ENCODE results near the gene NEK11.
"Not testable (repeated sequence)": the region's sequence is repeated elsewhere in the genome, so short reads cannot be mapped to it uniquely, and the experiment has no call there.

NEK11 gene

DNA sequence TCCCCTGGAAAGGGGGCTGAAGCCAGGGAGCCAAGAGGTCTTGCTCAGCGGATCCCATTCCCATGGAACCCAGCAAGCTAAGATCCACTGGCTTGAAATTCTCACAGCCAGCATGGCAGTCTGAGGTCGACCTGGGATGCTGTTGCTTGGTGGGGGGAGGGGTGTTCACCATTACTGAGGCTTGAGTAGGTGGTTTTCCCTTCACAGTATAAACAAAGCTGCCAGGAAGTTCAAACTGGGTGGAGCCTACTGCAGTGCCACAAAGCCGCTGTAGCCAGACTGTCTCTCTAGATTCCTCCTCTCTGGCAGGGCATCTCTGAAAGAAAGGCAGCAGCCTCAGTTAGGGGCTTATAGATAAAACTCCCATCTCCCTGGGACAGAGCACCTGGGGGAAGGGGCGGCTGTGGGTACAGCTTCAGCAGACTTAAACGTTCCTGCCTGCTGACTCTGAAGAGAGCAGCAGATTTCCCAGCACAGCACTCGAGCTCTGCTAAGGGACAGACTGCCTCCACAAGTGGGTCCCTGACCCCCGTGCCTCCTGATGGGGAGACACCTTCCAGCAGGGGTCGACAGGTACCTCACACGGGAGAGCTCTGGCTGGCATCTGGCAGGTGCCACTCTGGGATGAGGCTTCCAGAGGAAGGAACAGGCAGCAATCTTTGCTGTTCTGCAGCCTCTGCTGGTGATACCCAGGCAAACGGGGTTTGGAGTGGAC, 15.8 kb downstream of the NEK11 start:
- DNase-seq (ENCODE audit: low spot score): not testable (repeated sequence)

DNA sequence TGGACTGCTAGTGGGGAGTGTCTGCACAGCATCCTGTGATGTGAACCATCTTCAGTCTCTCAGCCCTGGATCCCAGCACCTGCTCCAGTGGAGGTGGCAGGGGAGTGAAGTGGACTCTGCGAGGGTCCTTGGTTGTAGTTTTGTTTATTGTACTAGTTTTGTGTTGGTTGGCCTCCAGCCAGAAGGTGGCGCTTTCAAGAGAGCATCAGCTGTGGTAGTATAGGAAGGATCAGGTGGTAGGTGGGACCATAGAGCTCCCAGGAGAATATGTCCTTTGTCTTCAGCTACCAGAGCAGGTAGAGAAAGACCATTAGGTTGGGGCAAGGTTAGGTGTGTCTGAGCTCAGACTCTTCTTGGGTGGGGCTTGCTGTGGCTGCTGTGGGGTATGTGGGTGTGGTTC, 20.9 kb downstream of the NEK11 start:
- no peak for DNase-seq (ENCODE audit: low spot score)

DNA sequence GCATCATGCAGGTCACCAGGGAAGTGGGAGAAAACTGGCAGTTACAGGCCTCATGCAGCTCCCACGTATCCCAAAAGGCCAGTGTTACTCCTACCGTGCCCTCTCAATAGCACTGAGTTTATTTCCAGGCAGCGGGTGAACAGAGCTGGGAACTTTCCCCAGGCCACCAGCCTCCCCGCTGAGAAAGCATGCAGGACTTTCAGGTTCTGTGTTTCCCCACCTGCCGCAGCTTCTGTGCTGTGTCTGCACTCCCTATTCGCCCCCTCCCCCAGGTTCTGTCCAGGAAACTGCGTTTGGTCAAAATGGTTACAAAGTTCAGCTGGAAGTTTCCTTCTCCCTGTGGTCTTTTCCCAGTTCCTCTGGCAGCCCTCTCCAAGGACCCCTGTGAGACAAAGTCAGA, 21.4 kb downstream of the NEK11 start:
- no peak for DNase-seq (ENCODE audit: low spot score)

DNA sequence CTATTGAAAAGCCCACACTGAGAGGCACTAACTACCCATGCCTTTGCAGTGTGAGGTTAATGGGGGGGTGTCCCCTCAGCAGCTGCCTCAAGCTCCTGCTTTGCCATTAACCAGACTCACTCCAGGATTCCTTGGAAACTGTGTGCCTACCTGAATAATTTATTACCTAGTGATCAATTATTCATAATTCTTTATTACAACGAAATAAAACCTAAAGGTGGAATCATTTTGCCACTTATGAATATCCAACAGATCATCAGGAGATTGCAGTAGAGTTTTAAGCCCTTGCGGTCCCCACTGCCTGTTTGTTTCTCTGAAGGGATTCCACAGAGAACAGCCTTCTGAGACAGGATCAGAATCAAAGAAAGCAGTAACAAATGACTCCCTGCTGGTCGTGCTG, 23.3 kb downstream of the NEK11 start:
- DNase-seq (ENCODE audit: low spot score): no peak

DNA sequence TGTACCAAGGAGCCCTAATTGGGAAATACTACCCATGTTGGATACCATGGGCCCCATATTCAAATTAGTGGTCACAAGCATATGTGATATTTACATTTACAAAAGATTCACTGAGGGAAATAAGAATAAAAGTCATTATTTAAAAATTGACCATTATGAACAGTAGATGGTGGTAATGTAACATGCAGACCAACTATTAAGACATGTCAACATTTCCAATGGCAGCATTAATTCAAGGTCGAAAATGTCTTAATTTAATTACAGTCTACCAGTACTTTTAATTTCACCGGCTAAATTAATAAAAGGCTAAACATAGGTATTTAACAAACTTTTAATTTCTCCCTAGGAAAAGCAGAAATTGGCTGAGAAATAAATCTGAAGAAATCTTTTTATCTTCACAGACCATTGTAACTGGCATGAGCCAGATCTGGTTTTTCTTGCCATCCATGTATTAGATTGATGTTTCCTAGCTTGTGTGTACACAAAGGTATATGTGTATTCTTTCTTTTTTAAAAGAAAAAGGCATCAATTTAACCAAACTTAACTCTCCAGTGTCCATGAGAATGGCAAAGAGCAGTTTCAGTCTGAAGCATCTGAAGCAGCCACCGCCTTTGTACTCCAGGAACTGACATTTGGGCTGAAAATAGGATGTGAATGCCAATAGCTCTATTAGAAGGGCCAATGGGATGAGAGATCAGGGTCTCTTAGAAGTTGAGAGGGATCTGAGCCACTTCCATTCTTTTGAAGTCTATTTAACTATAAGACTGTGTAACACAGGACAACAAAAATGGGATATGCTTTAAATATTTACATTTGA, 26.6 kb downstream of the NEK11 start:
- peak; percentile 16 for DNase-seq (ENCODE audit: low spot score)

DNA sequence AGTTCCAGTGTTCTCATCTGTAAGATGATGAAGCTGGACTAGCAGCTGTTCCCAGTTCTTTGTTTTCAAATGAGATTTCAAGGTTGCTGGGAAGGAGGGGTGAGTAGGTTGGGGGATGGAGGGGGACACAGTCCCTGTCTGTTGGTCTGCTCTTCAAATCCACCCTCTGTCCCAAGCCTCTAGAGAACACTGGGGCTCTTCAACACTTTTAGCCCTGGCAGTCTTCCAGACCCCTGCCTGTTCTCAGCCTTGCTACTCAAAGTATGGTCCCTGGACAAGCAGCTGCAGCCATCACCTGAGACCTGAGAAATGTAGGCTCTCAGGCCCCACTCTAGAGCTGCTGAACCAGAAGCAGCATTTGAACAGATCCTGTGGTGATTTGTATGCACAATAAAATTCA, 41.3 kb downstream of the NEK11 start:
- no peak for DNase-seq (ENCODE audit: low spot score)

DNA sequence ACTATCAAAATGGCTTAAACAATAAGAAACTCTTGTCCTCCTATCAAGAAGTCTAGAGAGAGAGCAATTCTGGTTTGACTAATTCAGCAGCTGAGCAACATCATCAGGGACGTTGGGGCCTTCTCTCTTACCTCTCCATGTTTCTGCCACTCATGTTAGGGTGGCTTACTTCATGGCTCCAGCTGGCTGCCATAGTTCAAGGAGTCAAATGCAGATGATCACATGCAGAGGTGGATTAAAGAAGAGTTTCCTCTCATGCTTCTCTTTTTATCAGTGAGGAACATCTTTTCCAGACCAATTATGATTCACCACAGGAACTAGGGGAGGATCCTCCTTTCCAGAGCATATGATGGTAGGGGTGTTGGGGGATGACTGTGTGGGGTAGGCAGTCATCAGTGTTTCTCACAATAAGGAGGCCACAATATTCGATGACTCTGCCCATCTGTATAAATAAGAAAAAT, 45.5 kb downstream of the NEK11 start:
- peak; percentile 37 for DNase-seq (ENCODE audit: low spot score)

DNA sequence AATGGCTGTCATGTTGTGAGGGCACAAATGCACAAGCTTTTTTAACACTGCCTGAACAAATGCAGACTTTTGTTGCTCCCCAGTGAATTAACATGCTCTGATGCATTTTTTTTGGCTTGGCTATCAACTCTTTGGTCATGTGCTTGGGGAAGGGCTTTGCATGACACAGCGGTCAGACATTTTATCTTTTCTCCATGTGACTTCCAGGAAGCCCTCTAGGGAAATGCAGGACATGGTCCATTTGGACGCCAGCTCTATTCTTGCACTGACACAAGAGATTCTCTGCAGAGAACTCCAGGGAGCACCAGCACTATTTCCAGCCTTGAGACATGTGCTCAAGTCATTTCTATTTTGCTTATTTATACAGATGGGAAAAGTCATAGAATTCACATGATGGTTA, 46.2 kb downstream of the NEK11 start:
- DNase-seq (ENCODE audit: low spot score): peak; percentile 52

DNA sequence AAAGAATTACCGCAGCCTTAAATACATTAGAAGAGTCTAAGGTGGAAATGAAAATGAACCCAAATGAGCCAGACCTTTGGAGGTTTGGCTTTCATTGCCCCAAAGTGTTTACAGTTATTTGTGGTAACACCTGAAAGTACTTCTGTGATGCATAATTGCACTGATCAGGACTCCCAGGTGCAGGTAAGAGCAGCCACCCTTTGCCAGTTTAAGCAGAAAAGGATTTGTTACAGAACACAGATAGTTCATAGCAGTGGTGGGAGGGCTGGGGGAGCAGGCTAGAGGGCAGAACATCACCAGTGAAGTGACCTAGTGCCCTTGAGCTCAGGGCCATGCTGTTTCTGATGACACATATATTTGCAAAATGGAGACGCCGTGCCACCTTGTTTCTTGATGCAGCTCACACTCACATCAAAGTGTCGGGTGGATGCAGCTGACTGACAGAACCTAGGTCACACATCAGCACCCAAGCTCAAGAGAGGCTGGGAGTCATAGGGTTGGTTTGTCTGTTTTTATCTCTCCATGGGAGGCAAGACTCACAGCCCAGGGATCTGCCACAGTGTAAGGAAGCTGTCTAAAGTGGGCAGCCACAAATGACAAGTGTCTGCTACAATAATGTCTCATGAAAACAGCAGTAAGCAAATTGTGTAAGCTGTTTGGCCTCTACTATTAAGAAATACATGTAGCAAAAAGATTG, 49.1 kb downstream of the NEK11 start:
- no peak for DNase-seq (ENCODE audit: low spot score)

DNA sequence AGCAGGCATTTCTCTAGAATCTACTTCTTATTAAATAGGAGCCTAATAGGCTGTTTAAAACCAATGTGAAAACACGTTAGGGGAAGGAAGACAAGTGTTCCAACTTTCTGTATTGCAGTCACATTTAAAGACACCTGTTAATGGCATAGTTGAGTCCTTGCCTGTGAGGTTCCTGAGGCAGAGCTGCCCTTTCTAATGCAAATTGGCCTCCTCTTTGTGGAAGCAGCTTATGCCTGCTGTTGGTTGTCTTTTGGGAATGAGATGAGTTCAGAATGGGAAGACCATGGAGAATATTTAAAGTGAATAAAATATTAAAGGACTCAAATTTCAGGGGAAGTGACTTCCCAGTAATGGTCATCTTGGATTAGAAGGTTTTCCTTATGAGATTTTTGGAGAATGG, 51.2 kb downstream of the NEK11 start:
- no peak for DNase-seq (ENCODE audit: low spot score)

DNA sequence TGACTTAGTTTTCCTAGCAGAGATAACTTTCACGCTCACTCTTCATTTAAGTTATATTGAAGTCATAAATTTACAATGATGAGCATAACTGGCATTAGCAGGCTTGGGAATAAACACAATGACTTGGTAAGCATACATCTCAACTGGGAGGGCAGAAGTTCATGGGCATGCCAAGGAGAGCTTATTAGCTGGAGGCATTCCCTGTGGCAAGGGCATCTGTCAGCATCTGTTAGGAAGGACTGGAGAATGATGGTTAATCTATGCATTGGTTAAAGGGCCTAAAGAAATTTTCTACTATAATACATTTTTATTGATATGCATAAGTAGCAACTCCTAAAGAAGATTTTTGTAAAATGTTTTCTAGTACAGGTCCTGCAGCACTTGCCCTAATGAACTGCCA, 52.4 kb downstream of the NEK11 start:
- no peak for DNase-seq (ENCODE audit: low spot score)

DNA sequence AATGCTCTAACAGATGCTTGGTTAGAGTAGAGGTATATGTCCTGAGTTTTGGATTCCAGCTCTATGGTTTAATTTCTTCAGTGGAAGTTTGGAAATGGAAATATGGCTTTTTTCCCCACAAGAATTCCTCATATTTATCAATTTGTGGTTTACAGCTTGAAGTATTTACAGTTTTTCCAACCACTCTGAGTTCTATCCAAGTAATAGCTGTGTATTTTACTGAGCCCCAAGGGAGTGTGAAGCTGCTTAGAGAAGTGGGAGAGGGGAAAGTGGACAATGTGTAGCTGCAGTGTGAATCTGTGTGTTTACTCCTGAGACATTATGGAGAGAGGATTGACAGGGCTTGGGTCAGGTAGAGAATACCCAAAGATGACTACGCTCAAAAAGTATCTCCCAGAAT, 54.5 kb downstream of the NEK11 start:
- DNase-seq (ENCODE audit: low spot score): peak; percentile 23

DNA sequence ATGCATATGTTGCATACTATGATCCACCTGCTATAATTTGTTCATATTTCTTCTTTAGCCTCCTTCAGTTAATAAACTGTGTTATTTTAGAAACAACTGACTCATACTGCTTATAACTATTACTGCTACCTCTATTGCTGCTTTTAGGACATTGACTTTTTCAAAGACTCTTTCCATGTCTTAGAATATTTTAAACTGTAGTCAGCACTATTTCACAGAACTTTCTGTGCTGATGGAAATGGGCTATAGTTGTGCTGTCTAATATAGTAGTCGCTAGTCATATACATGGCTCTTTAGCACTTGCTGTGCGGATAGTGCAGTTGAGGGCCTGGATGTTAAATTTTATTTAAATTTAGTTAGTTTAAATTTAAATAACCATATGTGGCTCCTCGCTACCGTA, 55.6 kb downstream of the NEK11 start:
- no peak for DNase-seq (ENCODE audit: low spot score)

DNA sequence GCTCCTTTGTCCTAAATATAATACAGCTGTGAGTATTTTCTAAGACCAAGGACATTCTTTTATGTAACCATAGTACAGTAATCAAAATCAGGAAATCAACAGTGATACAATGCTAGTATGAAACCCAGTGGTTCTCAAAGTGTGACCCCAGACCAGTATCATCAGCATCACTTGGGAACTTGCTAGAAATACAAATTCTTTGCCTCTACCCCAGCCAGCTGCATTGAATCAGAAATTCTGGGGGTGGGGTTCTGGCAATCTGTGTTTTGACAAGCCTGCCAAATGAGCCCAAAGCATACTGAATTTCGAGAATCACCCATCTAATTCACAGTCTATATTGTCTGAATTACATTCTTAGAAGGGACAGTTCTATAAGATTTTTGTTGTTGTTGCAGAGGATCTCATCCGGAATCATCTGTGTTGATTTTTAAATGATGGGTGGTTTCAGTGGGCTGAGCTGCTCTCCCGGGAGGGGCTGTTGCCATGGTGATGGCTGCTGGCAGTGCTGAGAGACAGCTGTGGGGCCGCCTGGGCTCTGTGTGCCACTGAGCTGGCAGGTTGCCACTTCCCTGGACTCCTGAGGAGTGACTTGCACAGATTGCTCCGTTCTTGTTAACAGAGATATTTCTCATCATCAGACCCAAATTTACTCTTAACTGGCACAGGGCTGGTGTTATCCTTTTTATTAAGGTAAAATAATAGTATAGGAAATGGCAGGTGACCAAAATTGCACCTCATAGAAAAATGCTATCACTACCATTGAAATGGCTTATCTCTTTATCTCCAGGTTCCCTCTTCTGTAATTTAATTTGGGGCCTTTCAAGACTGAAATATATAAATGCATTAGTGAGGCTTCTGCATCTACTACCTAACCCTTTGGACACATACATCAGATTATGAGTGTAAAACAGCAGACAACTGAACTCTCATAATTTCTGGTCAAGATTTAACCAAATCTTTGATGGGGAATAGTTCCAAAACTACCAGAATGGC, 56.5 kb downstream of the NEK11 start:
- peak; percentile 8 for DNase-seq (ENCODE audit: low spot score)

DNA sequence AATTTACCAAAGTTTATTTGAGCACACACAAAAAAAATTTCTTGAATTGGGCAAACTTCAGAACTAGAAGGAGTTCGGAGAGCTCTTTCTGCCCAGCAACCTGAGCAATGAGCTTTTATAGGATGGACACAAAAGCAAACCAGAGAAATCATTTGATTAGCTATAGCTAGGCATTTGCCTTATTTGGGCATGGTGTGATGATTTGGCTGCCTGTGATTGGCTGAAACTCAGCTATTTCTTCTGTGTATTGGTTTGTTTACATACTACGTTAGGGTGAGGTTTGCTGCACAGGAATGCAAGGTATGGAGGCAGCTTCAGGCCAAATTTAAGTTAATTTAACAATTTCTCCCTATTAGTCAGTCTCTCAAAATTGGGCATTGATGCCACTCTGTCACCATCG, 65.1 kb downstream of the NEK11 start:
- DNase-seq (ENCODE audit: low spot score): no peak

DNA sequence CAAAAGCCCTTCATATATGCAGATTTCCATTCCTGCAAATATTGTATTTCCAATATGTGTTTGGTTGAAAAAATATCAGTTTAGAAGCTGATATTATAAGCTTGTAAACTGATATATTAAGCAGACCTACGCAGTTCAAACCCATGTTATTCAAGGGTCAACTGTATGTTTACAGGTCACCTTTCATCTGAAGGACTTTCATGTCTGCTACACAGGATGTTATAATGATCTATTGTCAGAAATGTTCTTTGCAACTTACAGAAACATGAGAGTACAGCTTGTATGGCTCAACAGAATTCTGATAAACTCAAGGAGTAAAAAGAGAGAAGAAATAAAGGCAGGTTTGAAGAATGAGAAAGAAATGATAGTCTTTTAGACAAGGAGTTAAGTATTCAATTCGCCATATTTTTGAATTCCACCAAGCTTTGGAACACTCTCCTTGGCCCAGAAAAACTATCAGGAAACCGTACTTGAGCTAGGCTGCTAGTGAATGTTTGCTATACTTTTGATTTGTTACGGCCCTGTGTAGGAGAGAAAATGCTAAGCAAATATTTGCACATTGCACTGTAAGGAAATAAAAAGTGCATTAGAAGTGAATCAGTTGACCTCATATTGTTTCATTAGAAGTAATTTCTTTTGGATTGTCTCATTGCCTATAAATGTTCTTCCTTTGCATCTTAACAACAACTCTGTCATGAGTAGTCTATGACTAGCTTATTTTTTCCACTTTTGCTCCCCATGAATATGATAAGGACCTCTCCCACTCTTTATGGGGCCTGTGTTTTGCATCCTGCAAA, 81.2 kb downstream of the NEK11 start:
- no peak for DNase-seq (ENCODE audit: low spot score)

DNA sequence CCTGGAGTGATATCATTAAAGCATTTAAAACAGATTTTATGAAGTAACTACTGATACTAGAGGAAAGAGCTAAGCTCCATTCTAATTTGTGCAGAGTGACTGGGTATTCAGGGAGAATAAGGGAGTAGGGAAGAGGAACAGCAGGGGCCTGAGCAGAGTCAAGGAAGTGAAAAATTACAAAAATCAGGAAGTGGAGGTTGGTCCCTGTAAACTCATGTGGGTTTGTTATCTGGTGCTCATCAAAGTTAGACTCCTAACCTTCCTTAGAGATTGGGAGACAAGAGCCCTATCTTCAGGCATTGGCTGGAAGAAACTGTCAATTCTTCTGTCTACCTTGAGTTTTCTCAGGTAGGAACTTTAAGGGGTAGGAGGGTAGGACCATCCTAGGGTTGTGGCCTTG, 82.5 kb downstream of the NEK11 start:
- DNase-seq (ENCODE audit: low spot score): no peak

DNA sequence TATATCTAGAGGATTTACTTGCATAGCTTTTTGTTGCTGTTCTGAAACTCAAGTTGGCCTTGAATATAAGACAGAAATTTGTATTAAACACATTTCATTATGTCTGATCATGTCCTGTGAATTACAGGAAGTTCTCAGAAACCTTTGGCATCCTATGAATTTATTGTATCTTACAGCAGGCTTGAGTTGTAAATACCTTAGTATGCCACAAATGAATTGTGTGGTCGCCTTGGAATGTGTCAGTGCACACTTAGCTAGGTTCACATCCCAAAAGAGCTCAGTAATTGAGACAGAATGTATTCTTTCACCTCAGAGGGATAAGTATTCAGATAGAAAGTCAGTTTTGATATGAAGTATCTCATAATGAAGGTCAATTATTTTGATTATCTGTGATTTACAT, 83.4 kb downstream of the NEK11 start:
- peak; percentile 58 for DNase-seq (ENCODE audit: low spot score)

DNA sequence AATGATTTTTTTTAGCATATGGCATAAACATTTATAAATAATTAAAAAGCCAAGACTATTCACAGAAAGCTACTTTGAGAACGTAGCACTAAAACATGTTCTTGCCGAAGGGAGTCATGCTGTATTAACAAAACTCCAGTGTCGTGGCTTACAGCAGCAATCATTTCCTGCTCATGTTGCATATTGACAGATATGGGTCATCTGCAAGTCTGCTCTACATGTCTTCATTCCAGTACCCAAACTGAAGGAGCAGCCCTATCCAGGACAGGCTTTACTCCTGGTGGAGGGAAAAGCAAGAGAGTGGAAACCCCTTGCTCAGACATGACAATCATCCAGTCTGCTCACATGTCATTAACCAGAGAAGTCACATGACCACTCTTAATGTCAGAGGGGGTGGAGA, 87.6 kb downstream of the NEK11 start:
- no peak for DNase-seq (ENCODE audit: low spot score)

DNA sequence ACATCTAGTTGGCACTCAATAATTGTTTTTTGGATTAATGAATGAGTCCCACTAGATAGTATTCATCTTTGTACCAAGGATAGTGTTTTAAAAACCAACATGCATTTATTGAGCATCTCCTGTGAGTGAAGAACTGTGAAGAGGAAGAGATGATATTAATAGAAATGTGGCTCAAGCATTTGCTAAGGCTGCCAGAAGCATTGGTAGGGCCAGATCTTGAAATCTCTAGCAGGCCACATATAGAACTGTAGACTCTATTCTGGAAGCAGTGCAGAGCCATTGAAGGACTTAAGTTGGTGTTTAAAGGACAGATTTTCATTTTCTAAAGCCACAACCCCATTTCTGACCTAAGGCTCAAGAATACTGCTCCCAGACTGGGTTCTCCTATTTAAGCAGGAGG, 99.0 kb downstream of the NEK11 start:
- no peak for DNase-seq (ENCODE audit: low spot score)

DNA sequence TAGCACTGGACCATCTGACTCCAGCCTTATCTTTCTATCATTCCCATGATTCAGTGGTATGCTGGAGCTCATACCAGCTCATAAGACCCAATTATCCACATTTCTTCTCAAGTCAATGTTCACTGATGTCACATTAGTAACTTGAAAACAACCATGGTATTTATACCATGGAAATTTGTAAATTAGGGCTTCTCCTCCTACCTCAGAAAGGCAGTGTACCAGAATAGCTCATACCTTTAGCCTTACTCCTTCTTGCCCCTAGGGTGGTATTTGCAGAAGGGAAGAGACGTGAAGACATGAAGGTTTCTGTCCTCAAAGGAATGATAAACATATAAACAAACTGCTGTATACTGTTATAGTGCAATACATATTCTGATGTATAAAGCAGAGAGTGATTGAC, 114.2 kb downstream of the NEK11 start:
- DNase-seq (ENCODE audit: low spot score): no peak

All from GM03348 (cell line).